ENCODE data around the gene NRG4. TPM values are rescaled to one million over a fixed set of nuclear protein-coding genes. Genes with fewer than 3 reads are reported as not detected.

Gene NRG4
- polyA plus RNA-seq, 1 donor from 2014 or later = 1.4 TPM

GRCh38 chr15:75947092-75947491 is 65.1 kb downstream of the NRG4 start:
- no peak overlapping the region for H2AFZ ChIP-seq (ENCODE audit: low read depth, low read length)
- H4K20me1 ChIP-seq (ENCODE audit: insufficient read depth) = no peaks in the 10 kb centered on the region
- no peaks in the 10 kb centered on the region for H3K36me3 ChIP-seq (ENCODE audit: insufficient read depth, low read length)
- no peak overlapping the region for H3K27ac ChIP-seq (ENCODE audit: low read length)
- no peak overlapping the region for H3K9ac ChIP-seq (ENCODE audit: low read length)
- H3K4me3 ChIP-seq (ENCODE audit: low read length) = no peak overlapping the region
- H3F3A ChIP-seq (ENCODE audit: insufficient read depth, low read length, poor library complexity, severe bottlenecking) = no peaks in the 10 kb centered on the region
- H3K9me2 ChIP-seq (ENCODE audit: insufficient read depth, low read length) = no peaks in the 10 kb centered on the region
- no peaks in the 10 kb centered on the region for H3K79me2 ChIP-seq (replicated peaks; ENCODE audit: insufficient read depth, low read length)
- TF ChIP-seq MXI1 (conservative IDR thresholded peaks at IDR 0.05; ENCODE audit: poor library complexity, severe bottlenecking) (no peak), EP300 (conservative IDR thresholded peaks at IDR 0.05; ENCODE audit: poor library complexity, severe bottlenecking) (no peak), RAD21 (conservative IDR thresholded peaks at IDR 0.05) (no peak), REST (IDR thresholded peaks at IDR 0.05; ENCODE audit: borderline replicate concordance) (no peak), SMC3 (conservative IDR thresholded peaks at IDR 0.05; ENCODE audit: poor library complexity) (no peak), CTCF (IDR thresholded peaks at IDR 0.05; ENCODE audit: poor library complexity, severe bottlenecking) (no peak), EZH2 (IDR thresholded peaks at IDR 0.05; ENCODE audit: borderline replicate concordance, insufficient read depth, low read length, poor library complexity, severe bottlenecking) (no peak), POLR2AphosphoS5 (IDR thresholded peaks at IDR 0.05) (no peak), TAF1 (IDR thresholded peaks at IDR 0.05; ENCODE audit: low read depth) (no peak)
- H3K9me3 ChIP-seq (ENCODE audit: low read length) = no peaks in the 10 kb centered on the region
- no peak overlapping the region for H3K4me2 ChIP-seq (ENCODE audit: low read length)
- no peaks in the 10 kb centered on the region for H3K27me3 ChIP-seq (ENCODE audit: insufficient read depth, low read depth, low read length)

- Histone ChIP-seq H3K36me3 (ENCODE audit: insufficient read depth, low read length) (no peaks in the 10 kb centered on the region), H3K27ac (ENCODE audit: low read length) (no peak overlapping the region), H2AFZ (ENCODE audit: low read depth, low read length) (no peak overlapping the region), H3K9me2 (ENCODE audit: insufficient read depth, low read length) (no peaks in the 10 kb centered on the region), H3K9ac (ENCODE audit: low read length) (no peak overlapping the region), H3F3A (ENCODE audit: insufficient read depth, low read length, poor library complexity, severe bottlenecking) (no peaks in the 10 kb centered on the region), H3K4me2 (ENCODE audit: low read length) (no peak overlapping the region), H3K79me2 (replicated peaks; ENCODE audit: insufficient read depth, low read length) (no peaks in the 10 kb centered on the region), H3K4me3 (ENCODE audit: low read length) (no peak overlapping the region), H3K9me3 (ENCODE audit: low read length) (no peaks in the 10 kb centered on the region), H3K27me3 (ENCODE audit: insufficient read depth, low read depth, low read length) (no peaks in the 10 kb centered on the region), H4K20me1 (ENCODE audit: insufficient read depth) (no peaks in the 10 kb centered on the region)
- TF ChIP-seq CTCF (IDR thresholded peaks at IDR 0.05; ENCODE audit: poor library complexity, severe bottlenecking) (no peak), TAF1 (IDR thresholded peaks at IDR 0.05; ENCODE audit: low read depth) (no peak), RAD21 (conservative IDR thresholded peaks at IDR 0.05) (no peak)
Observed at GRCh38 chr15:75945953-75946352, 66.3 kb downstream of the NRG4 start.

Measured in neural cell (in vitro differentiated cells).